Glomerular visceral epithelial cell (primary cell): ENCODE measurements around the gene PLXNA2.

ENCODE experiments used
- DNase-seq: peaks from one replicate; pipeline ENCODE4 v3.0.0-alpha.2; 2016; ENCODE audit errors: extremely low spot score

Gene PLXNA2

DNA sequence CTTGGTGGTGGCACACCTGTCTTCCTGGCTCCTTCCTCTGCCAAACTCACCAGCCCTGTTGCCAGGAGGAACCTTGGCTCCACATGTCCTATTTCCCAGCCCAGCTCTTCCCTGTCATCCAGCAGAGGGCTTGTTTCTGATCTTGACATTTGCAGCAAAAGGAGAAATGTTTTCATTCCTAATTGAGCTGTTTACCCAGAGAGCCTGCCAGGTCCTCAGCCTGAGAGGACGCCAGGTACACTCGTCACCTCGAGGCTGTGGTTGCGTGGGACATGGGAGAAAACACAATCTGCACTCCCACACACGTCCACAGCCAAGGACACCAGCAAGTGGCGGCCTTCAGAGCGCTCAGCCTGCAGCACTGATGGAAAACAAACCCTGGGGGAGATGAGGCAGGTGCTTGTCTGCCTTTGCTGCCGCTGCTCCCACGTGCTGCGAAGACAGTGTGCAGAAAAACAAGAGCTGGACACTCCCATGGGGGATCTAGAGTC is 200.4 kb downstream of the PLXNA2 start:
- no peak for DNase-seq

GRCh38 chr1:208042868-208043267 is 201.3 kb downstream of the PLXNA2 start:
- no peak for DNase-seq

DNA sequence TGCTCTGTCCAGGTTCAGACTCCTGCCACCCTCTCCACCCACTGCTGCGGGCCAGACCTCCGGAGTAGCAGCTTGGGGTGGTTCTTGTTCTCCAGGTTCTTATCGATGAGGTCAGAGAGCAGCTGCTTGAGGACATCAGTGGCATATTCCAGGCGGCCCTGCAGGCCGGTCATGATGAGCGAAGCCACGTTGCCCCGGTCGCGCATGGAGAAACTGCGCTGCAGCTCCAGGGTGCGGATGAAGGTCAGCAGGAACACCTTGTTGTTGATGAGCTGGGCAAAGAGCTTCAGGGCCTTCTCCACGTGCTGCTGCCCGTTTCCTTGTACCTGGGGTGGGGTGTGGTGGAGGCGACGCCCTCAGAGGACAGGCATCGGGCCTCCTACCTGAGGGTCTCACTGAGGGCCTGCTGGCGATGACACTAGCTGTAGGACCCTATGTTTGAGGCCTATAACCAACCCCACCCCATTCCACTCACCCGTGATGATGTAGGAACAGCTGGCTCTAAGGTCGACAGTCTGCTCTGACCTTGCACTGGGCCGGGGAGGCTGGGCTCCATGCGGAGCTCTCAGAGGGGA is 202.1 kb downstream of the PLXNA2 start:
- no peak for DNase-seq

- no peak for DNase-seq
Measured at GRCh38 chr1:208041505-208041904, 202.7 kb downstream of the PLXNA2 start.

DNA sequence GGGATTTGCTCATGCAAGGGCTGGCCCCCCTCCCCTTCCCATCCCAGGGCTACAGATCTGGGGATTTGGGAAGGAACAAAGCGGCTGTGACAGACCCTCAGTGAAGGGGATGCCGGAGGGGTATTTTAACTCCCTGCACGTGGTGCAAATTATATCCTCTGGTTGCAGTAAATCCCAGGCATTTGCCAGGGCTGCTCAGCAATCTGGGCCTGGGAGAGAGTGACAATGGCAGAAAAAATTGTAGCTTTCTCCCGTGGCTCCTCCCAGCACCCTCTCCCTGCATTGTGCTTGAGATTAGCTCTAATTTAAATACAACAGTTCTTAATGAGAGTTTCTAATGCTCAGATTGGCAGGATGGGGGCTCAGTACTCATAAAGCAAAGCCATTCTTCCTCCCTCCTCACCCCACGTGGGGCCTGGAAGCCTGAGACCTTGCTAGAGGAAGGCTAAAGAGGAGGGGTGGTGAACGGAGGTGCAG is 203.3 kb downstream of the PLXNA2 start:
- DNase-seq, result no peak

DNA sequence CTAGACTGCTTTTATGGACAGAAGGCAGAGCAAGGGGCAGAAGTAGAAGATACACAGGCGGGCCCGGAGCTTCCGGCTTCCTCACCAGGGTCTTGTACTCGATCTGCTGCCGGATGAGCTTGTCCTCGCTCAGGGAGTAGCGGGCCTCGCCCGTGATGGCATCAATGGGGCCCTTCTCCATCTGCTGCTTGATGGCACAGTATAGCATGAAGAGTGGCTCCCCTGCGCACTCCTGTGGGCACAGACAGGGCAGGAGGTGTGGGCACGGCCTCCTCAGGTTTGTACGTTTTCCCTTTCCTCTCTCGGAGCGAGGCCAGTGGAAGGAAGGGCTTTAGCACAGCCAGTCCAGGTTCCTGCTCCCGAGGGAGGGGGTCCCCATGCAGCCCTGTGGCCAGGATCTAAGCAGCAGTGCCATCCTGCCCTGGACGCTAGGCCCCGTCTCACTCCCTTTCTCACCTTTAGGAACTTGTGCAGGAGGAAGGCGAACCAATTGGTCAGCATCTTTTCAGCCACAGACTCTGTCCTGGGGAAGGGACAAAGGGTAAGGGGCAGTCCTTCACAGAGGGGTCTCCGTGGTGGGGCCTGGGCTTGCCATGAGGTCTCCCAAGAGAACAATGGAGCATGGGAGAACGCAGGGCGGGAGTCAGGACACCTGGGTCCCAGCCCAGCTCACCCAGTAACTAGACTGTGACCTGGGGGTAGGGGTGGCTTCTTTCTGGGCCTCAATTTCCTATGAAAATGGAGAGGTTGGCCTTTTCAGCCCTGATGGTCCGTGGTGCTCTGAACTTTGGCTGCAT is 204.4 kb downstream of the PLXNA2 start:
- no peak for DNase-seq

DNA sequence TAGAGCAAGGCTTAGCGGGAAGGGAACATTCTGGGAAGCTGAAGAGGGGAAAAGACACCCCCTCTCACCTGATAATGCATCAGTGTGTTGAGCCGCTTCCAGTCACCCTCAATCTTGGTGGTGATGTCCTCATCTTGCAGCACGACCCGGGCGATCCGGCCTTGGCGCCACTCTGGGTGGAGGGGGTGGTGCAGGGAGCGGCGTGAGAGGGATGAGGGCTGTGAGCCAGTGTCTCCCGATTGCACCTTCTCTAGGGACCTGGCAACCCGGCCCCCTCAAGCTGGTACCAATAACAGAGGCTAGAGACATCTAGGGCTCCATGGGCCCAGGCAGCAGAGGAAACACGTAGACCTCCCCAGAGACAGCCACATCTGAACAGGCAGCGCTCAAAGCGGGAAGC is 205.9 kb downstream of the PLXNA2 start:
- no peak for DNase-seq

GRCh38 chr1:208036918-208037766 is 207.0 kb downstream of the PLXNA2 start:
- no peak for DNase-seq

DNA sequence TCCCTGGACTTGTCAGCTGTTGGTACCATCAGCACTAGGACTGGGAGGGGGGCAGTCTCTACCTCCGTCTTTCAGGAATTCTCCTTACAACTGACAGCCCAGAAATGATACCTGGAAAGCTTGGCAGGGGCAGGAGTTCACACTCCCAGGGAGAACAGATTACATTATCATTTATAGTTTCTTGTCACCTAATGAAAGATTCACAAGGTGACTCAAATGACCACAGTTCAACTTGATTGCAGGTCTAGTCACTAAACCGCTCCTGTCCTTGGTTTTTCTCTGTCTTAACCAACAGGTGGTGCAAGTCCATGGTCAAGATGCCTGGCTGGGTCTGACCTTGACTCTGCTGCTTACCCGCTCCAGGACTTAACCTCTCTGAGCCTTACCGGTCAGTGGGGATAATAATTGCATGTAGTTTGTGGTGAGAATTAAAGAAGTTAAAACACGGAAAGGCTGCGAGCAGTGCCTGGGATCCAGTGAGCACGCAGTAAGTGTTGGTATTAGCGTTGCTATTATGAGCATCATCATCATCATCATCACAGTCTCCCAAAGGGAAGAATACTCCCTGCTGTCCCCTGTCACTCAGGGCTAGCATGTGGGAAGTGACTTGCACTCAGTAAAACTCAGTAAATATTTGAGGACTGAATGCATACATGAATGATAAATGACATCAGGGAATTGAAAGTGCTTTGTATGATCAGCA is 207.9 kb downstream of the PLXNA2 start:
- peak; percentile 28 for DNase-seq

DNA sequence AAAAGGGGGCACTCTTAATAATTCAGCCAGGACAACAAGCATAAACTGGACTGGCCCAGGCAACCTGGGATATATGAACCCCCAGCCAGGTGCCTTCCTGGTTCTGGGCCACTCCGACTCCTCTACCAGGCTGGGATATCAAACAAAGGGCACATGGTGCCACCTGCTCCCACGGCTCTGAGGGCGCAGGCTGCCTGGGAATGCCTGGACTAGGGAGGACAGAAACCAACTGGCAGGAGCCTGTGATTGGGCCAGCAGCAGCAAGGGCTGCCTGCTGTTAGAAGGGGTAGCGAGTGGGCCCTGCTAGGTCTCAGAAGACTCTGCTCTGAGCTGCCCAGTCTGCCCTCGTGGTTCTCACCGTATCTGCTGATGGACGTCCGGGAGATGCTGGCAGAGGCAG is 210.0 kb downstream of the PLXNA2 start:
- no peak for DNase-seq

DNA sequence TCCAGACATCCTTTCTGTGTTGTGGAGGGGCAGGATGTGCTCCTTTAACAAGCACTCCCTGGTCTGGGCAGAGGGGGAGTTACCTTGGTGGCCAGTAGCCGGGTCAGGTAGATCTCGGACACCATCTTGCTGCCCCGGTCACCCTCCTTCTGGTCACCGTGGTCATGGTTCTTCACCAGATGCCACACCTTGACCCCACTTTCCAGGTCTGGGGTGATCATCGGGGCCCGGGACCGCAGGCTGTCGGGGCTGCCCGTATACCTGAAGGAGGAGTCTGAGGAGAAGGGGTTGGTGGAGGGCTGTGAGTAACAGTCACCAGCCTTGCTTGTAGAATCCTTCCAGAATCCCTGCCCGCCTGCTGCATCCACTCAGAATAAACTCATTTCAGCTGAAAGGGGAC is 210.9 kb downstream of the PLXNA2 start:
- no peak for DNase-seq

DNA sequence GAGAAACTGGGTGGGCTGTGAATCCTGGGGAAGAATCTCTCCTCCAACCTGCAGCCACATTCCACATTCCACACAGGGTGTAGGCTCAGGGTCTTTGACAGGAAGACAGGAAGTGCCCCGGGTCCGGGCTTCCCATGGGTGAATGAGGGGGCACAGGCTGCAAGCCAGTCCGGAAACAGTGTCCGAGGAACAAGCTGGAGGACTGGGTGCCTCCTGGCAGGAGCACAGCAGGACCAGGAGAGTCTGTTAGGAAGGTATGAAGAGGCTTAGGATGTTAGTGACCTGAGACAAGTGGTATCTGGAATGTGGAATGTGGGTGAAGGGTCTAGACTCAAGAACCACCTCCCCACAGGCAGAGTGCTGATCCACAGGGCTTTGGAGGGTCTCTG is 212.3 kb downstream of the PLXNA2 start:
- no peak for DNase-seq

DNA sequence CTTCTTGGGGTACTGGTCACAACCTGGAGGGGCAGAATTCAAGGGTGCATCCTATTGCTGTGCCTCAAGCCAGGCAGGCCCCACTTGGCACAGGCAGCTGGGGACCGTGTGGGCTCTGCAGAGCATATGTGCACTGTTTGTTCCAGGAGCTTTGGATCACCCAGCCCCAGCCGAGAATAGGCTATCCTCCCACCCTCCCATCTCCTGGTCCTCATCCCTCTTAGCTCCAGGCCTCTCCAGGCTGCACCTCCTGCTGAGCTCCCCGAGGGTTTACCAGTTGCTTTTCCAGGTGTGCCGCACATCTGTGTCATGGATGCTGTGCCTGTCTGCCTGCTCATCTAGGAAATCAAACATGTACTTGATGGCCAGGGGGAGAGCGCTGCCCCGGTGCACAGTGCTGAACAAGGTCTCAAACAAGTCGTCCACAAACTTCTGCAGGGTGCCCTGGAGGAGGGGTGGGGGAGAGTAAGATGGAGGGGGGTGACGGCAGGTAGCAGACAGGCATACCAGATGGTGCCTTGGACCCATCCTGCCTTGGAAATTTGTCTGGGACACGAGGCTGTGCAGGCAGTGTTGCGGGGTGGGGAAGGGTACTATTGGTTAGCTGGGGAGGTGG is 212.8 kb downstream of the PLXNA2 start:
- DNase-seq, result no peak

GRCh38 chr1:208030288-208031091 is 213.7 kb downstream of the PLXNA2 start:
- no peak for DNase-seq

GRCh38 chr1:208029381-208030287 is 214.6 kb downstream of the PLXNA2 start:
- DNase-seq, result peak; percentile 43

DNA sequence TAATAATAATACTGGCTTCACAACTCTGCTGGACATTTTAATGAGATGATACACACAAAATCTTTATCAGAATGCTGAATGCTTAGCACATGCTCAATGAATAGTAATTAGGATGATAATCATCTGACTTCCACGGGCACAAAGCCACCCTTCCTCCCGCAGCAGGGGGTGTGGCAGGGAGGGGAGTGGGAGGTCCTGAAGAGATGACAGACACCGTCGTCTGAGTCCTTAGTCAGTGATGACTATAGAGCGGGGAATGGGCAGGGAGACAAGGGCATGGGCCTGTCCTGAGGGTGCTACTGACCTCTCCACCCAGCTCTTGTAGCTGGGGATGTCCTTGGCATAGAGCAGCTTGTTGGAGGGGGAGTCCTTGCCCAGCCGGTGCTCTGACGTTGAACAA is 215.7 kb downstream of the PLXNA2 start:
- no peak for DNase-seq

DNA sequence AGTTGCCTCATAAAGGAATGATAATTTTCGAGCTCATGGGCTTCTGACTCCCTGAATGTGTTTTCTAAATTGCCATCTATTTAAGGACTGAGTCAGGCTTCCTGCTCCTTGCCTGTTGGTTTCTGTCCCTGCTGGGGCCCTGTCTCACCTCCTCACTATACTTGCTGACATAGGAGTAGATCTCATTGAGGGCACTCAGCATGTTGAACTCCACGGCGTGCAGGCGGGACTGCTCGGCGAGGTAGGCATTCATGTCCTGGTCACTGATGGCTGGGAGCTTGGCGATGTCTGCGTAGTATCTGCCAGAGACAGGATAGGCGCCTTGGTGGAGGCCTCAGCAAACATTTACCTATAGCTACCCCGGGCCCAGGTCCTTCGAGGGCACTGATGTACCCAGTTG is 216.3 kb downstream of the PLXNA2 start:
- DNase-seq, result no peak

DNA sequence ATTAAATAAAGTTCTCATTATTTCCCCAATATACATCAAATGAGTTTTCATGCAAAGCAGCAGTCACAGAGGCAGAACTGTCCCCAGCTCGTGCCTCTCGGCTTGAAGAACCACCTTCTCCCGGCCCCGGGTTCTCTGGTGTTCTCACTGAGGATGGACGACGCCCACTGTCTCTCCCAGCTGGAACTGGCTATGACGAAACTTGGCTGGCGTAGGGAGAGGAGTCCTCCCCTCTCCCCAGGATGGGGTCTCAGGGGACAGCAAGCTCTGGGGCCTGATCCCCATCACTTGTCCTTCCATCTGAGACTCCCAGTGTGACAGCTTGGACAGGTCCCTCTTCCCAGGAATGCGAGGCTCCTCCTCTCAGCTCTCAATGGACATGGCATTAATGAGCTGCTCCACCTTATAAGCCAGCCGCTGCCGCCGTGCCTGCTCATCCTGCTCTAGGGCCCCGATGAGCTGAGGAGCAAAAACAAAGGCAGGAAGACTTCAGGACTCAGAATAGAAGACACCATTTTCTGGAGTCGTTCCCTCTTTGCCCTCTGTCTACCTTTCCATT is 217.2 kb downstream of the PLXNA2 start:
- no peak for DNase-seq

GRCh38 chr1:208025031-208025430 is 219.2 kb downstream of the PLXNA2 start:
- no peak for DNase-seq
